ENCODE results near the gene DGCR2.
"Not testable (repeated sequence)": the region's sequence is repeated elsewhere in the genome, so short reads cannot be mapped to it uniquely, and the experiment has no call there.

GRCh38 chr22:19072853-19073252 is 49.4 kb downstream of the DGCR2 start:
- not testable (repeated sequence) for TF ChIP-seq CTCF, POLR2A (IDR thresholded peaks at IDR 0.05)

Measured in adrenal gland (tissue), 5 donors.